ENCODE results near the gene FBXO48.

Gene FBXO48

GRCh38 chr2:68417926-68418325 is 49.2 kb downstream of the FBXO48 start:
- TF ChIP-seq ZFX (IDR thresholded peaks at IDR 0.05) (no peak), CTCF (conservative IDR thresholded peaks at IDR 0.05) (no peak)
- no peak overlapping the region for H3K27ac ChIP-seq

GRCh38 chr2:68416081-68416675 is 50.9 kb downstream of the FBXO48 start:
- no peak overlapping the region for H3K27ac ChIP-seq

GRCh38 chr2:68415521-68415920 is 51.6 kb downstream of the FBXO48 start:
- TF ChIP-seq ZFX (IDR thresholded peaks at IDR 0.05) (no peak), CTCF (conservative IDR thresholded peaks at IDR 0.05) (no peak)
- H3K27ac ChIP-seq: no peak overlapping the region

More at GRCh38 chr2:68416081-68416675, 50.9 kb downstream of the FBXO48 start:
- no peak for TF ChIP-seq CTCF (conservative IDR thresholded peaks at IDR 0.05)
- no peak for TF ChIP-seq ZFX (IDR thresholded peaks at IDR 0.05)

- H3K27ac ChIP-seq: no peak overlapping the region
- TF ChIP-seq CTCF (conservative IDR thresholded peaks at IDR 0.05) (no peak), ZFX (IDR thresholded peaks at IDR 0.05) (no peak)
These were observed 52.2 kb downstream of the FBXO48 start for GRCh38 chr2:68414876-68415275.

GRCh38 chr2:68414452-68414851 is 52.6 kb downstream of the FBXO48 start:
- H3K27ac ChIP-seq: no peak overlapping the region
- TF ChIP-seq ZFX (IDR thresholded peaks at IDR 0.05) (no peak), CTCF (conservative IDR thresholded peaks at IDR 0.05) (no peak)

- no peak for TF ChIP-seq CTCF (conservative IDR thresholded peaks at IDR 0.05)
- TF ChIP-seq ZFX (IDR thresholded peaks at IDR 0.05): no peak
- H3K27ac ChIP-seq: no peak overlapping the region
These were observed 53.6 kb downstream of the FBXO48 start for GRCh38 chr2:68413466-68413865.

GRCh38 chr2:68412127-68412819 is 54.8 kb downstream of the FBXO48 start:
- TF ChIP-seq ZFX (IDR thresholded peaks at IDR 0.05): no peak

More at GRCh38 chr2:68412127-68412819, 54.8 kb downstream of the FBXO48 start:
- H3K27ac ChIP-seq: no peak overlapping the region

Measured in C4-2B (cell line).